Stimulated activated CD4-positive, alpha-beta T cell treated with anti-CD3 and anti-CD28 coated beads, Interleukin-2, amount 100 ng/mL, for 4 hours (primary cell): Measurements from ENCODE around the gene GBP4.

Experiments
- DNase-seq: peaks from one replicate; pipeline ENCODE4 v3.0.0-alpha.2; 2020; ENCODE audit warnings: low read depth

Gene GBP4

DNA sequence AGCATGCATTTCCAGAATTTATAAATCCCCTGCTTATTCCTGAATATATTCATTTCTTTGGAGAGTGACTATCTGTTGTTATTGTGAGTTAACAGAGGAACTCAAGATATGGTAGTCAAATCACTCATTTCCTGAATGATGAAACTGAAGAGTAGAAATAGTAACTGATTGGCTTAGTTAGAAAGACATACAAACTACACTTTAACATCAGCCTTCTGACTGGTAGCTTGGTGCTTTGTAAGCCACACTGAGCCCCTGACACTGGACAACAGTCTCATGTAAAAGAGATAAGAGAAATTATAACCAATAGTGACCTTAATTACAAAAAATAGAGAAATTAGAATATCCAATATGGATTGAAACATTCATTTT, 27.7 kb downstream of the GBP4 start:
- no peak for DNase-seq

DNA sequence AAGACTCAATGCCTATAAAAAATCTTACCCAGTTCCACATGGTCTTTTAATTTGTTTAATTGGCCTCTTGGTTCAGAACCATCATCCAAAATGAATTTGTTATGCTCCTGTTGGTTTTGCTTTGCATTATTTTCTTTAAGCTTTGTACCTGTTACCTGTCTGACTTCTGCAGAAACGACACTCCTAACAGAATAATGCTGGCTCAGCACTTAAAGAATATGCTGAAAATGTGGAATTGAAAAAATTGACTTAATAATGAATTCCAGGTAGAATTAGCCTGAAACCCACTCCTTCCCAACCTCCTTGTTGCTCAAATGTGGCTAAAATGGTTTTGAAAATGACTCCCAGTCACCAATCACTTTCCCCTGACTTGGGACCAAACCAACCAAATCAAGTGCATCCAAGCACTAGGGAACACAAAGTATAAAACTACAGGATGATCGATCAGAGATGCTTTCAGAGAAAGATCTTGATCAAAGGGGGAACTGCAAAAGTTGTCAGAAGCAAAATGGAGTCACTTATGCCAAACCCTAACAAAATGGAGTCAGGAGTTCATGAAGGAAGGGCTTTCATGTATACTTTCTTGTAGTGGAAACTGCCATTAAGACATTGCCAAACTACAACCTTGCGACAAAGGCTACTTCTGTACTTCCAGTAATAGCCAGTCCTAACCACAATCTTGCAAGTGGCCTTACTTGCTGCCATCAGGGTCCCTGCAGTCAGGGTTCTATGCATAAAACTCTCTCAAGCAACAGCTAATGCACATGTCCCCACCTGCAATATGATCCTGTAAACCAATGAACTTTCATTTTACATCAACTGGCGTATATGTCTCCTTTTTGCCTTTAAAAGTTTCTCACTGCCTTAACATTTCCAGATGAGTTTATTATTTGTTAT, 28.3 kb downstream of the GBP4 start:
- no peak for DNase-seq

DNA sequence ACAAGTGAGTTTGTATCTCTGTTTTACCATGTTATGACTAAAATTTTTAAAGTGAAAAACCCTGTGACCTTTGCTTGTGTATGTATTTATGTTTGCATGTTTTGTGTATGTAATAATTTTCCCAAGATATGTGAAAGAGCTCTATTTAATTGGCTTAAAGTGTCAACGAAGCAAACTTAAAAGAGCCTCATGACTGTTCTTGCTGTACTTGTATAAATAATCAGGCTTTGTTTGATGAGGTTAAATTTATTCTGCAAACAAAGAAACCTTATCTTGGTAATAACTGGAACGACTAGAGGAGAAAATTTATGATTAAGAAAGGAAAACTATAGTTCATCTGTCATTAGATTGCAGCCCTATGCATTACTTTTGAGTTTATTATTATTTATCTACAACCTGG, 29.6 kb downstream of the GBP4 start:
- DNase-seq = no peak

DNA sequence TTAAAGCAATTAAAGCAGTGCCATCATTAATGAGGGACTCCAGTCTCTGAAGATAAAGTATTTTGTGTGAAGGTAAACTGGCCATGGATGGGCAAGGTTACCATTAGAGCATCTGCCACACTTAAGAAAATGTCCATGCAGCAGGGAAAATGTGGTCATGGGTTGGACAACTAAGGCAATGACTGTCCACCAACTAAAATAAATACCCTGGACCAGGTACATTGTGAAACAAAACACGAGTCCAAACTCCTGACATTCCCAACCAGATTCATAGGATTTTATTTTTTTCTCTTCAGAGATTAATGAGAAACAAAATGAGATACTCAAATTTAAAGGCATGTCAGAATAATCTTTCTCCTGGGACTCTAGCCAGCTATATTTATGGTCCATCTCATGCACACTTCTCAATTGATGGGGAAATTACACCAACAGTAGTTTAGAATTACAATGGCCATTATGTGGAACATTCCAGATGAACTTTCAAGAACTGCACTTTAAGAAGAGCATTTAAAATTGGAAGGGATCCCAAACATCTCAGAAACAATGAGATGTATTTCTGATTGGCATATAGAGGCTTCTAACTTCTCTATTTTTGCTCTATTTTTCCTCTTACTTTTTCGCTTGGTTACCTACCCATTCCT, 31.0 kb downstream of the GBP4 start:
- DNase-seq = no peak

DNA sequence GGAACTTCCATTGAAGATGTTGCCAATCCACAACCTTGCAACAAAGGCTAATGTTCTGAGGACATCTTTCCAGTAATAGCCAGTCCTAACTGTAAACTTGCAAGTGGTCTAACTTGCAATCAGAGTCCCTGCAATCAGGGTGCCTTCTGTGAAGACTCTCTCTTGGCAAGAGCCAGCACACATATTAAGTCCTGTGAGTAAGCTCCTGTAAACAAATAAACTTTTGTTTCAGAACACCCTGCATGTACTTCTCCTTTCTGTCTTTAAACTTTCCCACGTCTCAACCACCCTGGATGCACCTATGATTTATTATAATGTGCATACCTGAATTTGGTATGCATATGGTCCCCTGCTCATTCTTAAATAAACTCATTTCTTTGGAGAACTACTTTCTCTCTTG, 32.0 kb downstream of the GBP4 start:
- DNase-seq = no peak

DNA sequence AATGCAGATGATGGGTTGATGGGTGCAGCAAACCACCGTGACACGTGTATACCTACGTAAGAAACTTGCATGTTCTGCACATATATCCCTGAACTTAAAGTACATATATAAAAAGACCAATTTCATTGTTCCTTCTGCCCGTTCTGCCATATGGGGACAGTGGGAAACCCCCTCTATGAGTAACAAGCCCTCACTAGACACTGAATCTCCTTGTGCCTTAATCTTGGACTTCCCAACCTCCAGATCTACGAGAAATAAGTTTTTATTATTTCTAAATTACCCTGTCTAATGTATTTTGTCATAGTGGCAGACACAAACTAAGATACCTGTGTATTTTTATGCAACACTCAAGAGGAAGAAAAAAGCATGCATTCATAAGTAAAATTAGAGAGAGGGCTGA, 32.9 kb downstream of the GBP4 start:
- DNase-seq = no peak

DNA sequence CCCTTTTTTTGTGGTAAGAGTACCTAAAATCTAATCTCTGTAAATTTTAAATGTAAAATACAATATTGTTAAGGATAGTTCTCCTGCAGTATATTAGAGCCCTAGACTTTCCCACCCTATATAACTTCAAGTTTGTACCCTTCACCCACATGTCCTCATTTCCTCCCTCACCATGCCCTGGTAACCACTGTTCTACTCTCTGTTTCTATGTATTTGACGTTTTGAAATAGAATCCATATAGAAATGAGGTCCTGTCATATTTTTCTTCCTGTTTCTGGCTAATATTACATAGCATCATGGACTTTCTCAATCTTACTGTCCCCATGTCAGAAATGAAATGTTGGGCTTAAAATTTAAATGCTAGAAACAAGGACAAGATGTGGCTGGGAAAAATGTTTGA, 47.7 kb downstream of the GBP4 start:
- DNase-seq = no peak

DNA sequence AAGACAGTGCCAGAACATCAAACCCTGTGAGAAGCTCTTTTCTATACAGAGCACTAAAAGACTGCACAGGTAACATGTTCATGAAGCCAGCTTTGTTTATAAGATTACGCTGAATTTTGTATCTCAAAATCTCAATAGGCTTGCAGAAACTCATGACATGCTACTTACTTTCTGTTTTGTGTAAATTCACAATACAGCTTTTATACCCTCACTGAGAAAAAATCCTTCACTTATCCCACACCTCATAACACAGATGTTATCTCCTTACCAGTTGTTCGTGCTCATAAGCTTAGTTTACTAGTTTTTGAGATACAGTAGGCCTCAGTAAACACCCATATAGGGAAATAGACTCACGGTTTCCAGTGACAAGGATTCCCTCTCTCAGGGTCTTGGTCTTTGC, 48.8 kb downstream of the GBP4 start:
- DNase-seq = no peak

DNA sequence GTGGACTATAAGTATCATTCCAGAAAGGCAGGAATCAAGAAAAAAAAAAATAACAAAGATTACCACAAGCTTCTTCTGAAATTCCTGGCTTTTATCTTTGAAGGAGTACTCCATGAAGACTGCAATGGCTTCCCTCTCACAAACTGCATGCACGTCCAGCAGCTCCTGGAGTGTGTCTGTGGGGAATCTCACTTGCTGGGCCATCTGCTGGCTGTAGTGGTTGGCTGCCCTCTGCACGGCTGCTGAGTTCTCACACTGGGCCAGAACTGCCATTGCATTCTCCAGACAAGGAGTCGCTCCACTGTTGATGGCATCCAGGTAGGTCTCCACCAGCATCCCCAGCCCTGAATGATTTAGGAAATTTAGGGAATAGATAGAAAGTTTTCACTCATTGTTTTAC, 49.5 kb downstream of the GBP4 start:
- no peak for DNase-seq

DNA sequence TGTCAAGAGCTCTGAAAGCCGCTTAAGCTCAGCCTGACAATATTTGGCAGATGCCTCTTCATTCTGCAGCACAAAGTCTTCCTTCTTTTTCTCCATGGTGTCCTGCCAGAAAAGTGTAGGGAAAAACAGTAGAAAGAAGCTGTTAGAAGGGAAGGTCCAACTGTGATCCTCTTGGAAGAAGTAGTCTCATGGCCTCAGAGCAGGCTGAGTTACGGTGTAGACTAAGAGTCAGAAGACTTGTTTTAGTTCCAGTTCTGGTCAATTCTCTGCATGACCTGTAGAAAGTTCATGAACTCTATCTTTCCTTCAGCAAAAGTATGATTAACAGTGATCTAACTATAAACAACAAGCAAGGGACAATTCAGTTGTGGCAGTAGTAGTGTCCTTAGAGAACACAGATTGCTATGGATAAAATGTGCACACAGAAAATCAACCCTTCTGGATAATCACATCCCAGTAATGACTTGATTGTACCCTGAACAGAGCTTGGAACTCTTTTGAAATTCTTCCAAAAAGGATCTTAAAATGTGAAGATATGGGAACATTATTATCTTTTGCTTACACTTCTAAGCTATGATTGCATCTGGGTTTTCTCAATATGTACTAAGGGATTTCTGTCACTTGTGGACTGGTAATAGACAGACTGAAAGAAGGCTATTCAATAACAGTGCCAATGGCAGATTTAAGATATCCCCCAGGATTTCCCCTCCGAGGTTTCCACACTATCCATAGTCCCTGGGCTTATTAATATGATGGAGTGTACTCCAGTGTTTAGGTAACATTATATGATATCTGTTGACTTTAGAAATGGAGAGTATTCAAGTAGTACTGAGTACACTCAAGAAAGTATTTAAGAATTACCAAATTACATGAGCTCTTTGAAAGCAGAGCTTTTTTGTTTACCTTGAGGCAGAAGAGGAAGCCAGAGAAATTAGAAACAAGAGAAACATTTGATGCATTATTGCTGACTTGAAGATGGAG, 50.8 kb downstream of the GBP4 start:
- no peak for DNase-seq

DNA sequence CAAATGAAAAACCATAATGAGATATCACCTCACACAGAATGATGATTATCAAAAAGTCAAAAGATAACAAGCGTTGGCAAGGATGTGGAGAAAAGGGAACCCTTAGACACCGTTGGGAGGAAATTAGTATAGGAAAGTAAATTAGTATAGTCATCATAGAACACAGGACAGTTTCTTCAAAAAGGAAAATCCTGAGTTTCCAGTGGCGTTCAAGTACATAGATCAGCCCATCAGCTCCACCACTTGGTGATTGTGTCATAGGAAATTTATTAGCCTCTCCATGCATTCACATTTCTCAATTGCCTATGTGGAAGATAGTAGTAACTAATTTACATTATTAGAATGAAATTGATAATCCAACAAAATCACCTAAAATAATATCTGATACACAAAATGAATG, 52.0 kb downstream of the GBP4 start:
- DNase-seq = no peak

DNA sequence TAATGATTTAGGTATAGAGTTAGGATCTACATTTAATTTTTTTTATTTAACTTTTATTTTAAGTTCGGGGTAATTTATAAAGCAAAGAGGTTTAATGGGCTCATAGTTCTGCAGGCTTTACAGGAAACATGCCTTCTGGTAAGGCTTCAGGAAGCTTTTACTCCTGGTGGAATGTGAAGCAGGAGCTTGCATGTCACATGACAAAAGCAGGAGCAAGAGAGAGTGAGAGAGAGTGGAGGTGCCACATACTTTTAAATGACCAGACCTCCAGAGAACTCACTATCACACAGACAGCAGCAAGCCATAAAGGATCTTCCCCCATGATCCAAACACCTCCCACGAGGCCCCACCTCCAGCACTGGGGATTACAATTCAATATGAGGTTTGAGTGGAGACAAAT, 55.3 kb downstream of the GBP4 start:
- no peak for DNase-seq

DNA sequence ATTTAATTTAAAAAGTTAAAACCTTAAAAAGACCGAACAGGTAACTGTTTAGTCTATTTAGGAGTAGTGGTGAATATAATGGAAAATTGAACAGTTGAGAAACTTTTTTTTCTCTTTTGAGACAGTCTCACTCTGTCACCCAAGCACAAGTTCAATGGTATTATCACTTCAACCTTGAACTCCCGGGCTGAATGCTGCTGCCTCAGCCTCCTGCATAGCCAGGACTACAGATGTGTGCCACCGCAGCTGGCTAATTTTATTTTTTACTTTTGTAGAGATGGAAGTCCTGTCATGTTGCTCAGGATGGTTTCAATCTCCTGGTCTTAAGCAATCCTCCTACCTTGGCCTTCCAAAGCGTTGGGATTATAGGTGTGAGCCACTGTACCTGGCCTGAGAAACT, 56.6 kb downstream of the GBP4 start:
- no peak for DNase-seq

DNA sequence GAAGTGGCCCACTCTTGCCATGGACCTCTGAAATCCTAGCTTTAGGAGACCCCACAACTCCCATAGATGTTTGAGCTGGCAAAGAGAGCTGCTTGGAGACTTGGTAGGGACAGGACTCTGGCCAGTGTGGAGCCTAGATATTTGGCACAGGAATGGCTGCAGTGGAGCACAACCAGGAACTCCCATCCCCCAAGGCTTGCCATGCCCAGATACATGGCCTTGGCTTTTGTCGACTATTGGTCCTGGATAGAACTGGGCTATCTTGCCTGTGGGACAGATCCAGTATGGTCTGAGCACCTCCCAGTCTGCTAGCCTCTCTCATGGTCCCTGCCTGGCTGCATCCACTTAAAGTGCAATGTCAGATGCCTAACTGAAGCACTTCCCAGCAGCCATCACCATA, 65.0 kb downstream of the GBP4 start:
- DNase-seq = no peak
